Endometrium (tissue), 2 donors: ENCODE measurements around the gene SLC39A6.
"Not testable (repeated sequence)": the region's sequence is repeated elsewhere in the genome, so short reads cannot be mapped to it uniquely, and the experiment has no call there.

ENCODE experiments used
- FAIRE-seq: peaks from 2 replicates; lab custom pipeline; 2012; peaks lifted over from hg19 to GRCh38; lab: Jason Lieb, UNC
- donor health status: control.
- donor health status: control.

SLC39A6 gene

DNA sequence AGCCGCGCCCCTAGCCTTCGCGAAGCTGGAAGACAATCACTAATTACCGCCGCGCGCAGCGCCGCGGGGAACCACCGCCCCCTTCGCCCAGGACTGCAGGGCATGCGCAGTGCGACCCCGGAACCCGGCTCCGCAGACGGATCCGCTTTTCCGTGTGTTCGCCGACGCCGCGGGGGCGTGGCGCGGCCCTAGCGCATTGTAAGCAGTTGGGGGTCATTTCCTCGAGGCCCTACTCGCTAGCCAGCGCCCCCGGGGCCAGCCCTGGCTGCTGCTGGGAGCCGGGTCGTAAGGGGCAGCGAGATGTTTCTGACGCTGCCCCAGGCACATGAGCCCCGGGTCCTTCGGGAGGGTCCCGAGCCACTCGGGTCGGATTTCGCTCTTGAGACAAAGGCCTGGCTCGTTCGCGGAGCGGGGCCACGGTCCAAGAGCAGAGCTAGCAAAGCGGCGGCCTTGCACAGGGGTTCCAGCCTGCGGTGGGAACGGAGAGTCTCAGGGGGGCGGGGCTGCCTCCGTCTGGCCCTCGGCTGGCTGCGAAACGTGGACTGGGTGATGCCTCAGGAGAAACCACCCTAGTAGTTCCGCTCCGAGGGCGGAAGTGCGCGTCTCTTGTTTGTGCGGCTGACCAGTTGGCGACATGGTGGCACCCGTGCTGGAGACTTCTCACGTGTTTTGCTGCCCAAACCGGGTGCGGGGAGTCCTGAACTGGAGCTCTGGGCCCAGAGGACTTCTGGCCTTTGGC, at the start of gene SLC39A6, which contains the start of gene ELP2:
SLC39A6 (minus strand) TSS at position 41 of the 739 bp plus-strand sequence. CDS start 2,333 bp downstream, outside the sequence.
ELP2 (plus strand) TSS at position 600 of the 739 bp plus-strand sequence; CDS start at position 635, 35 bp downstream.
- FAIRE-seq, result no peak

DNA sequence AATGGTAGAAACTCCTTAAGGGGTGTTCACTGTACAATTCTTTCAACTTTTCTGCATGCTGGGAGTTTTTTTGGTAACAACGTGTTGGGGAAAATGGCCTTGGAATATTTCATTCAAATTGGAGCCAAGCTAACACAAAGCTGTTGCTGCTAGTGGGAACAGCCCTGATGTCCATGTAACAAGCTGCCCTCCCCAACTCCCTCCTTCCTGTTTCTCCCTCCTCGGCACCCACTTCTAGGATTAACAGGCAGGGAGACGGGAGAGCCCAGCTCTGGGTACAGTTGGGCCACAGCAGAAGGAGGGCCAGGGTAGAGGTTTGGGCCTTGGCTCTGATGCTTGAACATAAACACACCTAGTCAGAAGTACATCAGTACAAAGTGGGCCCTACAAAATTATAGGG, 48.8 kb upstream of the SLC39A6 start:
- FAIRE-seq, result no peak

DNA sequence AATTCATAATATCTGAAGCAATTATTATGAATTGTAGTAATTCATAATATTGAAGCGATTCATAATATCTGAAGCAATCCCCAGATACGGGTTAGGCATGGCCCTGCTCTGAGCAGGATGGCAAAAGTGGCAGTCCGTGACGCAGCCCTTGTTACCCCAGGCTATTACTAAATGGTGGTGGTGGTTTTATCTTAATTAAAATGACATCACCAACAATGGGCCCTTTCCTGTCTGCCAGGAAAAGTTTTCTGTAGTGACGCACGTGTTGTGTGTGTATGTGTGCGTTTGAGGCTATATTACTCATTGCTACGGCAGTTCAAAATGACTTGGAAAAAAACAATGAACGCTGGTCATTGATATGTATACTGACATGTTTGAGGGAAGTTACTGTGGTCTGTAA, 47.6 kb upstream of the SLC39A6 start:
- FAIRE-seq, result no peak

DNA sequence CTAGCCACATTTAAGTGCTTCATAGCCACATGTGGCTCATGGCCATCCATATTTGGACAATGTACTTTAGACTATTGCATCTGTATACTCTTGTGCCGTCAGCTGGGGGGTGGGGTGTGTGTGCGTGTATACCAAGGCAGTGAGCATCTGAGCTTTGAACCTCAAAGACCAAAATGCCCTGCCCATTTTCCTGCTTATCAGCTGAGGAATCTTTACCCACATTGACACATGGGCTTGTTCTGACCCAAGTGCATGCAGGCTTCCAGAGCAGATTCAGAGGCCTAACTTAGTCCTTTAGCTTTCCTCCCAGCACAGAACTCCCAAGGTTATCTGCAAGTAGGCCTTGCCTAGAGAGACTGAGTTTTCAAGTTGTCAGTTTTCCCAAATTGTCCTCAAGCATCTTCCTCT, 47.0 kb upstream of the SLC39A6 start:
- FAIRE-seq, result no peak

GRCh38 chr18:36175481-36175880, 46.3 kb upstream of the SLC39A6 start:
- FAIRE-seq, result no peak

DNA sequence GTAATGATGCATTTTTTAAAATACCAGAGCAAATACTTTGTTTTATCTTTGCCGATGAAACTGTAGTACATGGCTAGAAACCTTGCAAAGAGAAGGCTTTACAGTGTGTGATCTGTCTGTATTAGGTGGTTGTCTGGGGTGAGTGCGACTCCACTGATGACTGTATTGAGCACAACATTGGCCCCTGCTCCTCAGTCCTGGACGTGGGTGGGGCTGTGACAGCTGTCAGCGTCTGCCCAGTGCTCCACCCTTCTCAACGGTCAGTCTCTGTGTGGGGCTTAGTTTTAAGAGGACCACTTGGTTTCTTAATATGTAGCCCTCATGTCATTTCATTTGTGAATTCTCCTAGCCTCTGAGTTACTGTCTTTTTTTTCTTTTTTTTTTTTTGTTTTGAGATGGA, 40.8 kb upstream of the SLC39A6 start:
- no peak for FAIRE-seq

- FAIRE-seq, result not testable (repeated sequence)
These were observed 39.2 kb upstream of the SLC39A6 start for GRCh38 chr18:36168296-36168695.

GRCh38 chr18:36167692-36168218, 38.6 kb upstream of the SLC39A6 start:
- no peak for FAIRE-seq

GRCh38 chr18:36162981-36163380, 33.8 kb upstream of the SLC39A6 start:
- FAIRE-seq, result no peak

- no peak for FAIRE-seq
These were observed 31.8 kb upstream of the SLC39A6 start for GRCh38 chr18:36160959-36161371.

GRCh38 chr18:36158266-36158867, 29.2 kb upstream of the SLC39A6 start:
- no peak for FAIRE-seq

DNA sequence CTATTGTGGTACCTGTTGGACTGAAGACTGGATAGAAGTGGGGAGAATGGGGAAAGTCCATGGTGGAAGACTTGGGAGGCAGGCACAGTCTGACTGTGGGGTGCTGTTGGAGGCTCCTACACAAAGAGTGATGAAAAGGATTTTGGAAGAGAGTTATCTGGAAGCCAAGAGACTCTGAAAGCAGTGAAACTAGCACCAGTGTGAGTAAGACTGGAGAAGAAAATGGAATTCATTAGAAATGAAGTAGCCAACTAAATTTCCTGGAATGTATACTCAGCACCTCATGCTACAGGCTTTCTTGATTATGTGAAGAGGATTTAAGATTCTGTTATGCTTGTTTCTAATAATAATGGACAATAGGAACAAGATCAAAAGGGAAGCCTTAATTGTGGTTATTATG, 28.3 kb upstream of the SLC39A6 start:
- FAIRE-seq, result no peak

DNA sequence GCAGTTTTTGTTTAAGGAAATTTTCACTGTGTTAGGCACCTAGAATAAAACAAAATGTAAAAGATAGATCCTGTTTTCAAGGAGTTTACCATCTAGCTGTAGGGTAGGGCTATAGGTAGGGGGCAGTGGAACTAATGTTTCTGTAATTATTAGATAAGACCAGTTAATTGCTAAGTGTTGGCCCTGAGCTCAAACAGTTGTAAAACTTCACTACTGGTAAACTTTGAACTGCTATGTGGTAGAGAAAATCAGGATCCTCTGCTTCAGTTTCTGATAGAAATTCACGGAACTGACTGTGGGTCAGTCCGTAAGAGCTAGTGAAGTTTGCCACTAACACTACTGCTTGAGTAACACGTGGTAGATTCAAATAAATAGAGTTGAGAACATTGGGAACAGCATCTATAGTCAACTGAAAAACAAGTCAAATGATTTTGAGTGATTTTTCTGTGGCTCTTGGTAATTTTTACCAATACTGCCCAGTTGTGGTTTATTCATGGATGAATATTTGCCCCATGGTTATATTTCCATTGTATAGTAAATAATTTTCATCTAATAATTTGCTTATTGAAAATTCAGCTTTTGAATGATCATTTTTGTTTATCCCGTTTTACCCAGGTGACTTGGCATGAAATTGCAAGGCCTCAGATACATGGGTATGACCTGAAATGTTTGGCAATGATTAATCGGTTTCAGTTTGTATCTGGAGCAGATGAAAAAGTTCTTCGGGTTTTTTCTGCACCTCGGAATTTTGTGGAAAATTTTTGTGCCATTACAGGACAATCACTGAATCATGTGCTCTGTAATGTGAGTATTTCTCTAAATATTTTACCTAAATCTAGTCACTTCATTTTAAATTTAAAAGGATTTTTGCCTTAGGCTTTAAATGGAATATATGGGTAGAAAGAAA, 27.0 kb upstream of the SLC39A6 start:
- FAIRE-seq, result no peak

DNA sequence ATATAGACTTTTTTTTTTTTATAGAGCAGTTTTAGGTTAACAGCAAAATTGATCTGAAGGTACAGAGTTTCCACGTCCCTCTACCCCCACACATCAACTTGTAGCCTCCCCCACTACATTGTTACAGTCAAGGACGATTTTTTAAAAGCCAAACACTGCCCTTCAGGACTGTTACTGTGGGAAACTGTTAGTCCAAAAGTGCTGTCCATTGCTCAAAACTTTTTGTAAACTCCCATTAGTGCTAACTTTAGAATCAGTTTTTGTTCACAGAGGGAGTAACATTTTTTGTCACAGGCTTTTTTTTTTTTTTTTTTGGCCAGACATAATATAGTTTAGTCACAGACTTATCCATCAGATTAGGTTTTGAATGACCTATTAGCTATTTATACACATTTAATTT, 24.6 kb upstream of the SLC39A6 start:
- no peak for FAIRE-seq

- no peak for FAIRE-seq
These were observed 24.1 kb upstream of the SLC39A6 start for GRCh38 chr18:36153203-36153602.

- FAIRE-seq, result no peak
These were observed 23.6 kb upstream of the SLC39A6 start for GRCh38 chr18:36152781-36153180.

DNA sequence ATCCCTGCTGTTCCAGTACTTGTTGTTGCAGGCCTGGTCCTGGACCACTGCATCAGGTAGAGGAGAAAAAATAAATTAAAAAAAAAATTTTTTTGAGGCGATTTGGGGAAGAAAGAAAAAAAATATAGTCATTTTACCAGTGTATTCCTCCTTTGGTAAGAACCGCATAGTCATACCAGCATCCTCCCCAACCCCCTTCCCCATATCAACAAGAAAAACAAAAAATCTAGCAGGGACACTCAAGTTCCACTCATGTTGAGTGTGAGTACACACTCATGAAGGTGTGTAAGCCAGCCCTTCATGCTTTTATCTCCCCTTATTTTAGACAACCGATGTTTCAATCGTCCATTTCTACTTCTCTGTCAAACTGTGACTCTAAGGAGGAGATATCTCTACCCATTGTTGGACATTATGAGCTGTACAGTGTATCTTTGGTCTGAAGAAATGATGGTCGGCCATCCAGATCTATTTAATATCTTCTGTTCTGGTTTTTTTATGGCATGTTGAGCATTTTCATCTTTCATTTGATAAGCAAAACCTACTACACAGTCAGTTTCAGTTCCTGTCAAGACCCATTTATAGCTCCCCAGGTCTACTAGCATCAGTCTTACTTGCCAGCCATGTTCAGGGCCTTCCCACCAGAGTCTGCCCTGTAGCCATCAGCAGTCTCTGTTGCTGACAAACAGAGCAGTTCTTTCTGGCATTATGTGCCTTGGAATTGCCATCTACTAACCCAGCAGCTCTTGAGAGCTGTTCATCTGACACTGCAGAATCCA, 20.6 kb upstream of the SLC39A6 start:
- no peak for FAIRE-seq

DNA sequence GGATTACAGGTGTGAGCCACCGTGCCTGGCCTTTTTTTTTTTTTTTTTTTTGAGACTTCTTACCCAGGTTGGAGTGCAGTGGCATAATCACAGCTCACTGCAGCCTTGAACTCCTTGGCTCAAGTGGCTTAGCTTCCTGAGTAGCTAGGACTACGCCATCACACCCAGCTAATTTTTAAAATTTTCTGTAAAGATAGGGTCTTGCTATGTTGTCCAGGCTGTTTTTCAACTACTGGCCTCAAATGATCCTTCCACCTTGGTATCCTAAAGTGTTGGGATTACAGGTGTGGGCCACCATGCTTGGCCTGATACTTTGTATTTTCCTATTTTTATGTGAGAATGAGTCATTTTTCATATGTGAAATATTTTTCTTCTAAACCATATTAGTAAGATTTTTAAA, 14.3 kb upstream of the SLC39A6 start:
- FAIRE-seq, result no peak

- FAIRE-seq, result no peak
These were observed 13.6 kb upstream of the SLC39A6 start for GRCh38 chr18:36142751-36143150.

DNA sequence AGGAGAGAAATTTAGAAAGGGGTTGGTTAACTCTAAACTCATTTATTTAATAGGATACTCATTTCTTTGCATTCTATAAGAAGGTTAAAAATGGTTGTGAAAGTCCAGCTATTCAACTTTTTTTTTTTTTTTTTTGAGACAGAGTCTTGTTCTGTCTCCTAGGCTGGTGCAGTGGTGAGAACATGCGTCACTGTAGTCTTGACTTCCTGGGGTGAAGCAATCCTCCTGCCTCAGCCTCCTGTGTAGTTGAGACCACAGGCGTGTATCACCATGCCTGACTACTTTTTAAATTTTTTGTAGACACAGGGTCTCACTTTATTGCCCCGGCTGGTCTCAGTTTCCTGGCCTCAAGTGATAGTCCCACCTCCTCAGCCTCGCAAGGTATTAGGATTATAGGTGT, 12.4 kb upstream of the SLC39A6 start:
- no peak for FAIRE-seq

GRCh38 chr18:36139245-36139644, 10.1 kb upstream of the SLC39A6 start:
- no peak for FAIRE-seq

- no peak for FAIRE-seq
These were observed 6.1 kb upstream of the SLC39A6 start for GRCh38 chr18:36135264-36135663.
